ENCODE data around the gene SOS2.
"Not testable (repeated sequence)": the region's sequence is repeated elsewhere in the genome, so short reads cannot be mapped to it uniquely, and the experiment has no call there.

The SOS2 gene

DNA sequence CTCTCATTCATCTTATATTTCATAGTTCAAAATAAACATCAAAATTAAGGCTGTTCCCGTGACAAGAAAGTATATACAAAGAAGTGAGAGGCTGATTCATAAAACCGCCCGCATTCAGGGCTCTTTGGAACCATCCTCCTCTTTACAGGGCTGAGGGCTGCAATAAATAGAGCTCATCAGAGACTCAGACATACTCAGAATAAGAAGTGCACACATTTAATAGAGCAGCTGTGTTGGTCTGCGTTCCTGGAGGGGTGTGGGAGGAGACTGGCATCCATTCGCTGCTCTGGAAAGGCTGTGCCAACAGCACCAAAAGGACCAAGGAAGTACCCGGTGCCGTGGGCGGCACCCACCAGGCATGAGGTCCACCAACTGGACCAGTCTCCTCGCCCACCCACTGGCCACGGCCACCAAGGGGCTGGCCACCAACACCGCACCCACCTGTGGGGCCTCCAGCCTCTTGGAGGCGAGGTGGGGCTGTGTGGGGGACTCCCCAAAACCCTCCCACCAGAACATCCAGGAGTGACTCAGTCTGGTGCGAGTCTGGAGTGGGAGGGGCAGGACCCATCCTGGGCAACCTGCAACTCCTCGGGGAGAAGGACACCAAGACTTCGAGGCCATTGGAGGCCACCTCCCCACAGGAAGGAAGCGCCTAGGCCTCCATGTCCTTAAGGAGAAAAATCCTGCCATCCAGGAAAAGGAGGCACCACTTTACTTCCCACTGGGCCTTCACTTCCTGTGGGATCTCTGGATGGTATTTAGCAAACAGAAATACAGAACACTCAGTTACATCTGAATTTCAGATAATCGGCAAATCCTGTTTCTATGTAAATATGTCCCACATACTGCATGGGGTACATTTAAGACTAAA, 147.7 kb downstream of the SOS2 start:
- DNase-seq, result peak; percentile 49

DNA sequence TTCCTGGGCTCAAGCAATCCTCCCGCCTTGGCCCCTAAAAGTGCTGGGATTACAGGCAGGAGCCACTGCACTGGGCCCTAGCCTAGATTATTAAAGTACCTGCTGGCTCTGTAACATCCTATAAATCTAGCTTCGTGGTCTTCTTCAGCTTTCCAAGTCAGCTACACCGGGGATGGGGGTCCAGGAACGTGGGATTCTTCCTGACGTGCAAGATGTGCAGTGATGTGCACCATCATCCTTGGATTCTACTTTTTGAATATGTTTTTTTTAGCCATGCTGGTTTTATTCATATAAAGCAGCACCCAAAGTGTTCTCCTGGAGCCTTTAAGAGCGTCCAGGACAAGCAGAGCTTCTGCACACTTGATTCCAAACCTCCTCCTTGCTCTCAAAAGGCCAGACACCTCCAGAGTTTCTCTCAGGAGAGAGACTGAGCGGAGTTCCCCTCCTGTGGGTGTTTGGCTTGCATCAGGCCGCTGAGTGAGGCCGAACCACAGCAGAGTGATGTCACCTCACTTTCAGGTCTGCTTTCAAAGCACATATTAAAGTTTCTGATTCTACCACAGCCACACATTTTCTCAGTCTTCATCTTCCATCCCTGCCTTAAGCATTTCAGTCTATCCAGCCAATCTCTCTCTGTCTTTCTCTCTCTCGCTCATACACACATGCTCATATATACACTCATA, 148.5 kb downstream of the SOS2 start:
- peak; percentile 83 for DNase-seq

DNA sequence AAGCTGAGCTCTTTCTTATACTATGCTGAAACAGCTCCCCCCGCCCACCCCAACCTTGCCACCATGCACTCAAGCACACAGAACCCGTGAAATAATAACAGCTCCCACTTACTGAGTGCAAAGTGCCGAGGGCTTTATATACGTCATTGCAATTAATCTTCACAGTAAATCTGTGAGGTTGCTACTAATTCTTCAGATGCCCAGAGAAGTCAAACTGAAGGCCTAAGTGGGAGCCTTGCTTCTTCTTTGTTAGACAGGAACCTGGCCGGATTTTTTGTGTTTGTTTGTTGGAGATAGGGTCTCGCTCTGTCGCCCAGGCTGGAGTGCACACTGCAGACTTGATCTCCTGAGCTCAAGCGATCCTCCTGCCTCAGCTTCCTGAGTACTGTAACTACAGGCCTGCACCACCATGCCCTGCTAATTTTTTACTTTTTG, 149.1 kb downstream of the SOS2 start:
- no peak for DNase-seq

DNA sequence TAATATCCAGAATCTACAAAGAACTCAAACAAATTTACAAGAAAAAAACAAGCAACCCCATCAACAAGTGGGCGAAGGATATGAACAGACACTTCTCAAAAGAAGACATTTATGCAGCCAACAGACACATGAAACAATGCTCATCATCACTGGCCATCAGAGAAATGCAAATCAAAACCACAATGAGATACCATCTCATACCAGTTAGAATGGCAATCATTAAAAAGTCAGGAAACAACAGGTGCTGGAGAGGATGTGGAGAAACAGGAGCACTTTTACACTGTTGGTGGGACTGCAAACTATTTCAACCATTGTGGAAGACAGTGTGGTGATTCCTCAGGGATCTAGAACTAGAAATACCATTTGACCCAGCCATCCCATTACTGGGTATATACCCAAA, 152.3 kb downstream of the SOS2 start:
- DNase-seq, result not testable (repeated sequence)

DNA sequence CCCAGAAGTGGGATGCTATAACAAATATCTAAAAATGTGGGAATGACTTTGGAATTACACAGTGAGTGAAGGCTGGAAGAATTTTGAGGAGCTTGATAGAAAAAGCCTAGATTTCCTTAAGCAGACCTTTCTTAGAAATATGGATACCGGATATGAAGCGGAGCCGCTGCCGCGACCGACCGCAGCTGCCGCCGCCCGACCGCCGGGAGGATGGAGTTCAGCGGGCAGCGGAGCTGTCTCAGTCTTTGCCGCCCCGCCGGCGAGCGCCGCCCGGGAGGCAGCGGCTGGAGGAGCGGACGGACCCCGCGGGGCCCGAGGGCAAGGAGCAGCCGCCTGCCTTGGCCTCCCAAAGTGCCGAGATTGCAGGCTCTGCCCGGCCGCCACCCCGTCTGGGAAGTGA, 157.7 kb downstream of the SOS2 start:
- not testable (repeated sequence) for DNase-seq

DNA sequence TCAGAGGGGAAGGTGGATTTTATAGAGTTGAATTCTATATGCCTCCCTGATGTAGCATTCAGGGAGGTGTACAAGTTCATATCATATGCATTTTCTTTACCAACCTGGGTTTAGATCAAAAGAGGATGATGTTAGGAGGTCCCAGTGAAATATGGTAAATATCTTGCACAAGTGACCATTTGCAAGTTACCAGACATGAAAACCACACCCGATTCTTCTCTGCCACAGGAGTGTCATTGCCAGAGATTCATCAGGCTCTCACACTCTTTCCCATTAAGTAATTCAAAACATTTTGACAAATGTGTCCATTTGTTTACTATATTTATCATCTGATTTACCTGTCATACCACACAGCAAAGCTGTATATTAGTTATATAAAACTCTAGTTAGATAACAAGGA, 159.0 kb downstream of the SOS2 start:
- no peak for DNase-seq

DNA sequence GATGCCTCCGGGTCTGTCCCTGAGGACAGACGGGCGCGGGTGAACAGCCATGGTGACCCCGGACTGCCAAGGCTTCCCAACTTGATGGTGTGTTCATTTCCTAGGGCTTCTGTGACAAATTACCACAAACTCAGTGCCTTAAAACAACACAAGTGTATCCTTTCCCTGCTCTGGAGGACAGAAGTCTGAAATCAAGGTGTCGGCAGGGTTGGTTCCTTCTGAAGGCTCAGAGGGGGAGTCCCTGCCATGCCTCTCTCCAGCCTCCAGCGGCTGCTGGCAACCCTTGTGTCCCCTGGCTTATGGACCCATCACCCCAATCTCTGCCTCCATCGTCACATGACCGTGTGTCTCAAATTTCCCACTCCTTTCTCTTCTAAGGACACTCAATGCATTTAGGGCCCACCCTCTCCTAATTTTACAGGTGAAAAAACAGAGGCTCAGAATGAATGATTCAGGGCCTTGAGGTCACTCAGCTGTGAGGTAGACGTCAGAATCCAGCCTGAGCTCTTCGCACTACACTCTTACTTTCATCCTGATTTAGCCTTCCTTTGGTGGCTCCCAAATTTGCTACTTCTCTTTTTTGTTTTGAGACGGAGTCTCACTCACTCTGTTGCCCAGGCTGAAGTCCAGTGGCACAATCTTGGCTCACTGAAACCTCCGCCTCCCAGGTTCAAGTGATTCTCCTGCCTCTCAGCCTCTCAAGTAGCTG, 160.4 kb downstream of the SOS2 start:
- peak; percentile 52 for DNase-seq

DNA sequence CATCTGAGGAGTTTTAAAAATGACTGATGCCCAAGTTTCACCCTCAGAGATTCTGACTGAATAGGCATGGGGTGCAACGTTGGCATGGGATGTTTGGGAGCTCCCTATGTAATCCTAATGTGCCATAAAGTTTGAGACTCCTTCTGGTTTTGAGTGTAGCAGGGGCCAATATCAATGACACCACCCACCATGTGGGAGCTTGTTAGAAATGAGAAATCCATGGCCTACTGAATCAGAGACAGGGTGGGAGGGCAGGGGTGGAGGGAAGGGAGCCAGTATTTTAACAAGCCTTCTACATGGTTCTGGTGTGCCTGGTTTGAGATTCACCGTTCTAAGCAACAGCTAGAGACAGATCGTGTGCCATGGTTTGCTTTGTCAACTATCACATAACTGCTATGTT, 161.1 kb downstream of the SOS2 start:
- DNase-seq, result no peak

DNA sequence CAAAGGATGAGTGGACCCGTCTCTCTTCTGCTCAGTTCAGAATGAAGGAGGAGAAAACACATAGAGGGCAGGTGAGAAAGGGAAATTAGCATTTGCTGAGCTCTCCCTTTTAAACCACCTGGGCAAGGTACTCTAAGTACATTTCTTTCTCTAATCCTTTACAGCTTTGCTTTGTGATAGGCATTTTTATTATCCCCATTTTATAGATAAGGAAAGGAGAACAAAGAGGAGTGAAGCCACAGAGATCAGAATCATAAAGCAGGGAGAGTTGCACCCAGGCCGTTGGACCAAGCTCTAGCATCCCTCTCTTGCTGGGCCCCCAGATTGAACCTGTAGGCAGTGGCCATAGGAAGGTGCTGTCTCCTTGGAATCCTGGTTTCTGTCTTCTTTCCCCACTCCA, 162.1 kb downstream of the SOS2 start:
- DNase-seq, result no peak

DNA sequence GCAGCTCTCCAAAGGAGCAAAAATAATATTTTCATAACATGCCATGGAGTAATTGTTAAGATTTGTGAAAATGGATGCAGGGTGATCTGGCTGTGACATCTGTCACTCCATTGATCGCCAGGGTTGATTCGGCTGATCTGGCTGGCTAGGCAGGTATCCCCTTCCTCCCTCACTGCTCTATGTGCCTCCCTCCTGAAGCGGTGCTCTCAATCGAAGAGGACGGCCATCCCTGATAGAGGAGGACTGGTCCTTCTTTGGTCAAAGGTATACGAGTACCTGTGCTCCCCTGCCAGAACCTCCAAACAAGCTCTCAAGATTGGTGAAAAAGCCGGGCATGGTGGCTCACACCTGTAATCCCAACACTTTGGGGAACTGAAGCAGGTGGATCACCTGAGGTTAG, 162.9 kb downstream of the SOS2 start:
- DNase-seq, result no peak

DNA sequence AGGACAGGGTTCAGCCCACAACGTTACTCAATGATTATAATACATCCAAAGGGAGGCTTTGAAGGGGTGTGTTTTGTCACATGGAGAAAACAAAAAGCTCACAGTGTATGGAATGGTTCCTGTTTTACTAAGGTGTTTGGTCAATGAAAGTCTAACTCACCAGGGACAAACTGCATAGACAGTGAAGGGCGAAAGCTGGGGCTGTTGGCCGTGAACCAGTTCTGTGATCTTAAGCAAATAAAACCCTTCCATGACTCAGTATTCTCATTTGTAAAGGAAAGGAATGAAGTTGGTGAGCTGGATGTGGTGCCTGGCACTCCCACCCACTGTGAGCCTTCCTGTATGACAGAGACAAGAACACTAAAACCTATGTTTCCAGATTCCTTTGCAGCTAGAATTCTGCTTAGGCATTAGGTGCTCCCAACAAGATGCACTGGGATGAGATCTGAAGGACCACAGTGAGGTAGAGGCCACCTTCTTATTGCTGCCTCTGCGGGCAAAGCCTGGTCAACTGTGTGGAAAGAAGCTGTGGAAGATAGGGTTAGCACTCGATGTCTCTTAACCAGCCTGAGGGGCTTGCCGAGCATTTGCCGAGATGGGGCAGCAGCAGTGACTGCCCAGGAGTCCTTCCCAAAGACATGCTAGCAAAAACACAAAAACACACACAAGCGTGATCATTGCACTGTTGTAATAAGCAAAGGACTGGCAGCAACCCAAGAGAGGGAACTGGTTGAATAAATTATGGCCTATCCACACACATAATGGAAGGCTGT, 163.5 kb downstream of the SOS2 start:
- no peak for DNase-seq

Measured in MV-4-11 (cell line).